ENCODE results near the gene NREP.

GRCh38 chr5:111757355-111758283, 625 bp upstream of the NREP start:
- TF ChIP-seq CTCF (IDR thresholded peaks at IDR 0.05) (peak; percentile 8 to 66 (median 50)), POLR2A (IDR thresholded peaks at IDR 0.05) (no peak), POLR2AphosphoS5 (IDR thresholded peaks at IDR 0.05) (peak; percentile 14 to 71 (median 65))

All from breast epithelium (tissue), 3 donors.